VCaP (cell line): ENCODE results near the gene TENM4.
A peak's percentile ranks its signal among the peaks of the same experiment; 100 is the strongest.

ENCODE experiments used
- H3K27ac ChIP-seq: fragments of 450-650 bp; 2 replicates; pipeline ENCODE4 v1.5.1; 2017
- CTCF ChIP-seq: fragments of 450-650 bp; conservative IDR thresholded peaks from 2 replicates; pipeline ENCODE4 v1.5.1; 2017; ENCODE audit warnings: mild to moderate bottlenecking, moderate library complexity

The TENM4 gene

GRCh38 chr11:78921509-78921908, 519.3 kb downstream of the TENM4 start:
- no peak for TF ChIP-seq CTCF
- H3K27ac ChIP-seq, result no peak overlapping the region

- no peak overlapping the region for H3K27ac ChIP-seq
- TF ChIP-seq CTCF, result no peak
These were observed 520.5 kb downstream of the TENM4 start for GRCh38 chr11:78920329-78920728.

- no peak overlapping the region for H3K27ac ChIP-seq
- no peak; the same call in 1 of the 2 replicates for TF ChIP-seq CTCF
These were observed 524.1 kb downstream of the TENM4 start for GRCh38 chr11:78916759-78917158.

GRCh38 chr11:78914503-78914902, 526.3 kb downstream of the TENM4 start:
- no peak for TF ChIP-seq CTCF
- H3K27ac ChIP-seq, result no peak overlapping the region

GRCh38 chr11:78912778-78913177, 528.1 kb downstream of the TENM4 start:
- no peak for TF ChIP-seq CTCF
- no peak overlapping the region for H3K27ac ChIP-seq

GRCh38 chr11:78910322-78910721, 530.5 kb downstream of the TENM4 start:
- H3K27ac ChIP-seq, result no peak overlapping the region; the same call in 1 of the 2 replicates
- TF ChIP-seq CTCF, result no peak

- TF ChIP-seq CTCF, result no peak
- peak overlapping the region; percentile 3; the same call in 1 of the 2 replicates for H3K27ac ChIP-seq
These were observed 531.4 kb downstream of the TENM4 start for GRCh38 chr11:78909386-78909785.

- peak overlapping the region; percentile 35 for H3K27ac ChIP-seq
- no peak for TF ChIP-seq CTCF
These were observed 533.2 kb downstream of the TENM4 start for GRCh38 chr11:78907636-78908035.
